OCI-LY7 (cell line): ENCODE measurements around the gene SLC5A5. TPM values are rescaled to one million over a fixed set of nuclear protein-coding genes. Genes with fewer than 3 reads are reported as not detected.
"Not testable (repeated sequence)": the region's sequence is repeated elsewhere in the genome, so short reads cannot be mapped to it uniquely, and the experiment has no call there.

Experiments
- BruUV-seq: library from RNA; stranded (reverse); fragments of 400-500 nt; replicated peaks from 2 replicates; lab custom pipeline; 2021; lab: Mats Ljungman, UMichigan
- CTCF ChIA-PET: fragments of 300-600 bp; sonication (Branson Sonifier 250); formaldehyde crosslinking; loops from one replicate; lab custom pipeline; 2022; ENCODE audit warnings: antibody characterized with exemption; ENCODE audit not compliant: unreplicated experiment; lab: Charles Lee
- POLR2A ChIA-PET: fragments of 300-600 bp; sonication (Branson Sonifier 250); formaldehyde crosslinking; loops from one replicate; lab custom pipeline; 2022; ENCODE audit warnings: antibody characterized with exemption; lab: Charles Lee
- DNase-seq: peaks from one replicate; pipeline ENCODE4 v3.0.0-alpha.2; 2015; ENCODE audit warnings: low spot score
- H2AFZ ChIP-seq: fragments of 200-600 bp; sonication (generic), shearing (Covaris generic); 2 replicates; pipeline ENCODE4 v1.6.1; 2014; ENCODE audit warnings: mild to moderate bottlenecking, antibody characterized with exemption, low read length, moderate library complexity
- H3K27ac ChIP-seq: fragments of 200-600 bp; sonication (generic); 2 replicates; pipeline ENCODE4 v1.5.1; 2014; ENCODE audit warnings: mixed run types, low read depth, mild to moderate bottlenecking, moderate library complexity, low read length, inconsistent platforms; ENCODE audit not compliant: poor library complexity, severe bottlenecking
- H3K36me3 ChIP-seq: fragments of 200-600 bp; sonication (generic); 2 replicates; pipeline ENCODE4 v1.6.1; 2014; ENCODE audit warnings: mild to moderate bottlenecking, antibody characterized with exemption, low read length, moderate library complexity, mixed read lengths; ENCODE audit not compliant: insufficient read depth
- H3K4me1 ChIP-seq: fragments of 200-600 bp; sonication (generic); 2 replicates; pipeline ENCODE4 v1.5.1; 2014; ENCODE audit warnings: mild to moderate bottlenecking, low read length; ENCODE audit not compliant: insufficient read depth, poor library complexity, severe bottlenecking
- H3K4me2 ChIP-seq: fragments of 200-600 bp; sonication (generic); 2 replicates; pipeline ENCODE4 v1.6.1; 2014; ENCODE audit warnings: mild to moderate bottlenecking, low read length
- H3K4me3 ChIP-seq: fragments of 200-600 bp; sonication (generic); 2 replicates; pipeline ENCODE4 v1.5.1; 2014; ENCODE audit warnings: mild to moderate bottlenecking, low read depth, low read length; ENCODE audit not compliant: poor library complexity, severe bottlenecking
- H3K79me2 ChIP-seq: fragments of 200-600 bp; sonication (generic); 2 replicates; pipeline ENCODE4 v1.6.1; 2016; ENCODE audit warnings: low read depth, mild to moderate bottlenecking, low read length, moderate library complexity, mixed read lengths; ENCODE audit not compliant: insufficient read depth
- H3K9me2 ChIP-seq: fragments of 200-600 bp; sonication (generic); 2 replicates; pipeline ENCODE4 v1.6.1; 2016; ENCODE audit warnings: mild to moderate bottlenecking, low read length, mixed read lengths; ENCODE audit not compliant: insufficient read depth
- H3K9me3 ChIP-seq: fragments of 200-600 bp; sonication (generic); 2 replicates; pipeline ENCODE4 v1.6.1; 2014; ENCODE audit warnings: mild to moderate bottlenecking, mixed run types, low read length, mixed read lengths
- H4K20me1 ChIP-seq: fragments of 200-600 bp; sonication (generic); 2 replicates; pipeline ENCODE4 v1.6.1; 2014; ENCODE audit warnings: mild to moderate bottlenecking, antibody characterized with exemption, low read length, moderate library complexity, mixed read lengths; ENCODE audit not compliant: insufficient read depth
- CTCF ChIP-seq: fragments of 200-600 bp; sonication (generic); conservative IDR thresholded peaks from 2 replicates; pipeline ENCODE4 v1.5.1; 2014; ENCODE audit warnings: mild to moderate bottlenecking, antibody characterized with exemption, low read length, moderate library complexity, mixed read lengths
- EZH2phosphoT487 ChIP-seq: fragments of 200-600 bp; sonication (generic); IDR thresholded peaks from 2 replicates; pipeline ENCODE4 v1.6.1; 2018; ENCODE audit warnings: low read depth, borderline replicate concordance, mild to moderate bottlenecking, mixed run types, antibody characterized with exemption, low read length, moderate library complexity, mixed read lengths
- intact Hi-C: fragments of 100-400 bp; cut with micrococcal nuclease; formaldehyde crosslinking; loops from one replicate; pipeline ENCODE4 v1.10.0; 2022; ENCODE audit not compliant: unreplicated experiment
- total RNA-seq, 2 experiments: library from RNA; depleted of rRNA in 1 of 2; stranded (reverse); fragments of >200 nt in 1 of 2; shearing (Covaris generic) in 1 of 2; gene quantifications; 2 replicates each; pipeline ENCODE4 v1.2.3, GENCODE V29; 2014 to 2022

SLC5A5 gene
- total RNA-seq, 2 experiments from 2014 or later, result 0.03 TPM; not detected in 1

GRCh38 chr19:17886515-17886914 lies 14.8 kb downstream of the SLC5A5 start:
- H2AFZ ChIP-seq, result no peak overlapping the region
- no peaks in the 10 kb centered on the region for H3K79me2 ChIP-seq
- TF ChIP-seq EZH2phosphoT487 (no peak), CTCF (no peak)
- H3K4me1 ChIP-seq, result peaks cover 35% of the 10 kb centered on the region
- H3K36me3 ChIP-seq, result no peaks in the 10 kb centered on the region
- H3K9me2 ChIP-seq, result no peaks in the 10 kb centered on the region
- CTCF ChIA-PET, result no interaction called here
- no TSS peak for BruUV-seq
- DNase-seq, result no peak
- POLR2A ChIA-PET, result no interaction called here
- no peak overlapping the region for H3K27ac ChIP-seq
- intact Hi-C loops, result no loop called here
- no peaks in the 10 kb centered on the region for H3K9me3 ChIP-seq
- H3K4me3 ChIP-seq, result no peak overlapping the region
- no peak overlapping the region for H3K4me2 ChIP-seq
- H4K20me1 ChIP-seq, result no peaks in the 10 kb centered on the region

- DNase-seq, CTCF ChIA-PET, H3K79me2 ChIP-seq, intact Hi-C loops, H3K9me3 ChIP-seq, H3K4me2 ChIP-seq, H3K36me3 ChIP-seq, H3K9me2 ChIP-seq, BruUV-seq, H4K20me1 ChIP-seq, H2AFZ ChIP-seq, POLR2A ChIA-PET, H3K4me3 ChIP-seq, H3K27ac ChIP-seq: not testable (repeated sequence)
- H3K4me1 ChIP-seq, result peaks cover 35% of the 10 kb centered on the region
Measured at GRCh38 chr19:17887221-17887620, 15.5 kb downstream of the SLC5A5 start.

- ChIA-PET CTCF (no interaction called here), POLR2A (interaction anchor here (0.7 kb wide), 1 partner anchor 16 kb away, joined by 3 read pairs; no protein-coding TSS in a partner anchor)
- no peaks in the 10 kb centered on the region for H3K36me3 ChIP-seq
- H3K27ac ChIP-seq, result no peak overlapping the region
- no peak overlapping the region for H3K4me2 ChIP-seq
- H3K4me1 ChIP-seq, result peaks cover 35% of the 10 kb centered on the region
- no peak overlapping the region for H2AFZ ChIP-seq
- intact Hi-C loops, result no loop called here
- H3K79me2 ChIP-seq, result no peaks in the 10 kb centered on the region
- no peaks in the 10 kb centered on the region for H3K9me3 ChIP-seq
- no peaks in the 10 kb centered on the region for H4K20me1 ChIP-seq
- no peak for DNase-seq
- BruUV-seq, result no TSS peak
- no peak overlapping the region for H3K4me3 ChIP-seq
- TF ChIP-seq EZH2phosphoT487 (no peak), CTCF (no peak)
- no peaks in the 10 kb centered on the region for H3K9me2 ChIP-seq
Measured at GRCh38 chr19:17888260-17888659, 16.5 kb downstream of the SLC5A5 start.
